HCT116 (cell line): ENCODE measurements around the gene PEX6. TPM values are rescaled to one million over a fixed set of nuclear protein-coding genes. Genes with fewer than 3 reads are reported as not detected.

Source experiments
- ATAC-seq: fragments of 200-7000 bp; cut with Tn5 transposase; 2 replicates; pipeline ENCODE4 v1.9.1; 2020; ENCODE audit warnings: mild to moderate bottlenecking, moderate library complexity
- BruUV-seq: library from RNA; stranded (reverse); fragments of 400-500 nt; replicated peaks from 2 replicates; lab custom pipeline; 2021; lab: Mats Ljungman, UMichigan
- CTCF ChIA-PET: fragments of 300-600 bp; sonication (Branson Sonifier 250); formaldehyde crosslinking; loops from one replicate; lab custom pipeline; 2021; ENCODE audit warnings: antibody characterized with exemption; lab: Charles Lee
- POLR2A ChIA-PET: fragments of 300-600, 350-600 bp; sonication (Branson Sonifier 250); formaldehyde crosslinking; loops from one replicate; lab custom pipeline; 2021; ENCODE audit warnings: antibody characterized with exemption; lab: Charles Lee
- RAD21 ChIA-PET, 2 experiments: fragments of 300-600 bp; sonication (Branson Sonifier 250); formaldehyde crosslinking; loops; one replicate each; lab custom pipeline; 2023; ENCODE audit warnings: low total read pairs in 2 of 2; ENCODE audit not compliant: uncharacterized antibody in 2 of 2, unreplicated experiment in 2 of 2, low non-redundant PET in 1 of 2; lab: Charles Lee
- DNase-seq: peaks from one replicate; pipeline ENCODE4 v3.0.0-alpha.2; 2010; ENCODE audit warnings: low read depth, low spot score
- H2AFZ ChIP-seq: fragments of 200-600 bp; shearing (Covaris generic), sonication (generic); 2 replicates; pipeline ENCODE4 v1.6.1; 2017; ENCODE audit warnings: low read depth, mixed run types, mixed read lengths, antibody characterized with exemption, low read length; ENCODE audit not compliant: poor library complexity, severe bottlenecking
- H3K27ac ChIP-seq: 2 replicates; pipeline ENCODE4 v1.5.1; 2012; ENCODE audit warnings: low read depth, low read length
- H3K27me3 ChIP-seq: fragments of 200-600 bp; sonication (generic); 2 replicates; pipeline ENCODE4 v1.6.1; 2016; ENCODE audit warnings: mixed run types, low read length, mixed read lengths; ENCODE audit not compliant: insufficient read depth
- H3K36me3 ChIP-seq, 2 experiments: fragments of 200-500 bp in 1 of 2; fragments of 200-600 bp in 1 of 2; sonication (Bioruptor generic) in 1 of 2; sonication (generic) in 1 of 2; 2 replicates each; pipeline versions ENCODE4 v1.5.1 to v1.6.1; 2014 to 2016; ENCODE audit warnings: low read length in 2 of 2, inconsistent platforms in 1 of 2, mixed read lengths in 1 of 2, mixed run types in 1 of 2; ENCODE audit not compliant: insufficient read depth in 2 of 2, control insufficient read depth in 1 of 2
- H3K4me1 ChIP-seq, 2 experiments: fragments of 200-600 bp in 1 of 2; sonication (generic) in 1 of 2; 2 replicates each; pipeline versions ENCODE4 v1.5.1 to v1.6.1; 2012 to 2017; ENCODE audit warnings: low read length in 2 of 2, inconsistent platforms in 1 of 2, mild to moderate bottlenecking in 1 of 2, mixed read lengths in 1 of 2, mixed run types in 1 of 2, moderate library complexity in 1 of 2; ENCODE audit not compliant: insufficient read depth in 2 of 2, control insufficient read depth in 1 of 2
- H3K4me2 ChIP-seq: fragments of 200-600 bp; sonication (generic); 2 replicates; pipeline ENCODE4 v1.6.1; 2017; ENCODE audit warnings: mixed run types, low read length, mixed read lengths
- H3K4me3 ChIP-seq, 2 experiments: fragments of 200-600 bp in 1 of 2; sonication (generic) in 1 of 2; replicated peaks in 1 of 2; 2 replicates each; pipeline ENCODE4 v1.5.1; 2011 to 2016; ENCODE audit warnings: low read length in 2 of 2, control low read depth in 1 of 2, low read depth in 1 of 2, mild to moderate bottlenecking in 1 of 2, mixed read lengths in 1 of 2, mixed run types in 1 of 2
- H3K79me2 ChIP-seq: fragments of 200-600 bp; sonication (generic); 2 replicates; pipeline ENCODE4 v1.6.1; 2017; ENCODE audit warnings: mild to moderate bottlenecking, mixed run types, low read length, moderate library complexity, mixed read lengths; ENCODE audit not compliant: insufficient read depth
- H3K9ac ChIP-seq: fragments of 200-600 bp; sonication (generic); 2 replicates; pipeline ENCODE4 v1.6.1; 2016; ENCODE audit warnings: low read length, mixed read lengths
- H3K9me2 ChIP-seq: fragments of 200-600 bp; sonication (generic), shearing (Covaris generic); 2 replicates; pipeline ENCODE4 v1.6.1; 2017; ENCODE audit warnings: mixed run types, mild to moderate bottlenecking, moderate library complexity; ENCODE audit not compliant: insufficient read depth
- H3K9me3 ChIP-seq, 2 experiments: fragments of 200-500 bp in 1 of 2; fragments of 200-600 bp in 1 of 2; sonication (Bioruptor generic) in 1 of 2; sonication (generic) in 1 of 2; 2 replicates each; pipeline ENCODE4 v1.6.1; 2014 to 2017; ENCODE audit warnings: low read length in 2 of 2, mixed read lengths in 2 of 2, inconsistent platforms in 1 of 2, low read depth in 1 of 2, mild to moderate bottlenecking in 1 of 2, mixed run types in 1 of 2, moderate library complexity in 1 of 2; ENCODE audit not compliant: control insufficient read depth in 1 of 2, insufficient read depth in 1 of 2
- H4K20me1 ChIP-seq: fragments of 200-600 bp; sonication (generic), shearing (Covaris generic); 2 replicates; pipeline ENCODE4 v1.6.1; 2017; ENCODE audit warnings: mixed run types, mild to moderate bottlenecking, moderate library complexity; ENCODE audit not compliant: insufficient read depth
- CBX3 ChIP-seq: IDR thresholded peaks from 2 replicates; pipeline ENCODE4 v1.6.1; 2012; ENCODE audit warnings: low read depth
- CEBPB ChIP-seq: IDR thresholded peaks from 2 replicates; pipeline ENCODE4 v1.6.1; 2012; ENCODE audit warnings: low read depth
- CTCF ChIP-seq, 3 experiments: fragments of 200-600 bp in 1 of 3; sonication (generic) in 1 of 3; IDR thresholded peaks in 2 of 3; conservative IDR thresholded peaks in 1 of 3; 2 replicates each; pipeline ENCODE4 v1.5.1; 2012 to 2017; ENCODE audit warnings: low read depth in 2 of 3, low read length in 2 of 3, antibody characterized with exemption in 1 of 3, borderline replicate concordance in 1 of 3, control low read depth in 1 of 3, mild to moderate bottlenecking in 1 of 3, mixed read lengths in 1 of 3, mixed run types in 1 of 3, moderate library complexity in 1 of 3; ENCODE audit not compliant: insufficient read depth in 1 of 3
- EGR1 ChIP-seq: IDR thresholded peaks from 2 replicates; pipeline ENCODE4 v1.6.1; 2012; ENCODE audit warnings: low read depth
- ELF1 ChIP-seq: IDR thresholded peaks from 2 replicates; pipeline ENCODE4 v1.6.1; 2012; ENCODE audit warnings: low read depth, borderline replicate concordance
- EZH2 ChIP-seq: fragments of 200-600 bp; sonication (generic); IDR thresholded peaks from 2 replicates; pipeline ENCODE4 v1.6.1; 2017; ENCODE audit warnings: antibody characterized with exemption, mixed run types
- EZH2phosphoT487 ChIP-seq: fragments of 200-600 bp; IDR thresholded peaks from 2 replicates; pipeline ENCODE4 v1.6.1; 2018; ENCODE audit warnings: antibody characterized with exemption, borderline replicate concordance
- FOSL1 ChIP-seq: IDR thresholded peaks from 2 replicates; pipeline ENCODE4 v1.6.1; 2012; ENCODE audit warnings: low read depth
- MAX ChIP-seq: IDR thresholded peaks from 2 replicates; pipeline ENCODE4 v1.6.1; 2012
- POLR2A ChIP-seq: IDR thresholded peaks from 2 replicates; pipeline ENCODE4 v1.7.0; 2011; ENCODE audit warnings: borderline replicate concordance; ENCODE audit not compliant: insufficient read depth, insufficient read length; ENCODE audit errors: extremely low read depth
- POLR2AphosphoS5 ChIP-seq: IDR thresholded peaks from 2 replicates; pipeline ENCODE4 v1.6.1; 2011; ENCODE audit warnings: mild to moderate bottlenecking, low read depth, low read length, moderate library complexity
- REST ChIP-seq: IDR thresholded peaks from 2 replicates; pipeline ENCODE4 v1.6.1; 2012; ENCODE audit warnings: low read depth
- SP1 ChIP-seq: IDR thresholded peaks from 2 replicates; pipeline ENCODE4 v1.6.1; 2012; ENCODE audit warnings: low read depth
- TCF7L2 ChIP-seq: IDR thresholded peaks from 2 replicates; pipeline ENCODE4 v1.7.0; 2011; ENCODE audit warnings: borderline replicate concordance, inconsistent platforms; ENCODE audit not compliant: insufficient read depth, insufficient read length; ENCODE audit errors: extremely low read depth
- ZBTB33 ChIP-seq: IDR thresholded peaks from 2 replicates; pipeline ENCODE4 v1.6.1; 2011; ENCODE audit warnings: mild to moderate bottlenecking, low read length, moderate library complexity; ENCODE audit not compliant: insufficient replicate concordance; ENCODE audit errors: extremely low read depth
- ZNF274 ChIP-seq: fragments of 200-500 bp; sonication (Bioruptor generic); IDR thresholded peaks from 2 replicates; pipeline ENCODE4 v1.6.1; 2014; ENCODE audit warnings: mild to moderate bottlenecking, low read depth, low read length, inconsistent platforms
- intact Hi-C: fragments of 100-400 bp; cut with micrococcal nuclease; formaldehyde crosslinking; loops from 2 replicates; pipeline ENCODE4 v1.10.0; 2022
- total RNA-seq: library from RNA; stranded (reverse); gene quantifications from one replicate; pipeline ENCODE4 v1.2.1, GENCODE V29; 2021; ENCODE audit not compliant: unreplicated experiment

The PEX6 gene
- total RNA-seq, 1 experiment from 2014 or later: 21.4 TPM

GRCh38 chr6:42978487-42978838 lies 518 bp downstream of the PEX6 start:
- Histone ChIP-seq H2AFZ (no peak overlapping the region), H3K9ac (peak overlapping the region; percentile 79), H3K4me2 (peak overlapping the region; percentile 94), H4K20me1 (no peaks in the 10 kb centered on the region), H3K36me3 (no peaks in the 10 kb centered on the region), H3K9me2 (no peaks in the 10 kb centered on the region), H3K27ac (peak overlapping the region; percentile 82), H3K4me1 (peaks cover 4 to 21% of the 10 kb centered on the region in 2 experiments; a peak in 2 of 4 replicates)
- POLR2A ChIA-PET: interaction anchor here (0.9 to 1.6 kb wide), 4 partner anchors 9 to 196 kb away, joined by 3 to 6 read pairs (median 5); partner anchors contain the start of genes CNPY3 and RRP36
- RAD21 ChIA-PET: no interaction called here
- intact Hi-C loops: no loop called here
- no TSS peak for BruUV-seq
- CTCF ChIA-PET: no interaction called here
- no peak for DNase-seq
- no peak for TF ChIP-seq CTCF (IDR thresholded peaks at IDR 0.05 in 2 of 3, conservative IDR thresholded peaks at IDR 0.05 in 1 of 3; ENCODE audit: borderline replicate concordance in 1 of 3, insufficient read depth in 1 of 3, low read depth in 2 of 3, low read length in 2 of 3)
- TF ChIP-seq POLR2AphosphoS5: no peak
- TF ChIP-seq POLR2A: no peak
- no peak for TF ChIP-seq MAX
- TF ChIP-seq TCF7L2: no peak
- TF ChIP-seq EGR1: no peak
- no peak for TF ChIP-seq CEBPB
- no peak for TF ChIP-seq REST
- no peak for TF ChIP-seq ELF1
- TF ChIP-seq FOSL1: no peak
- TF ChIP-seq SP1: no peak
- no peak for TF ChIP-seq EZH2
- TF ChIP-seq CBX3: no peak
- TF ChIP-seq EZH2phosphoT487: no peak
- TF ChIP-seq ZNF274: no peak
- TF ChIP-seq ZBTB33: no peak
- TF ChIP-seq, all 23 proteins: peak for 0
- Histone ChIP-seq H3K4me3 (peak overlapping the region; percentile 87 to 90), H3K27me3 (no peaks in the 10 kb centered on the region), H3K79me2 (peaks cover 26% of the 10 kb centered on the region), H3K9me3 (no peaks in the 10 kb centered on the region)
- peak; percentile 51 for ATAC-seq
